CD14-positive monocyte (primary cell): ENCODE data around the gene NCR1. TPM values are rescaled to one million over a fixed set of nuclear protein-coding genes. Genes with fewer than 3 reads are reported as not detected.
A peak's percentile ranks its signal among the peaks of the same experiment; 100 is the strongest.

ENCODE experiments used
- DNase-seq, 3 donors: peaks; one replicate each; pipeline ENCODE4 v3.0.0-alpha.2; 2011 to 2022
- H2AFZ ChIP-seq: 2 replicates; pipeline ENCODE4 v1.6.0; 2012; ENCODE audit warnings: mild to moderate bottlenecking, low read depth, low read length, inconsistent platforms; ENCODE audit not compliant: insufficient read depth, poor library complexity, severe bottlenecking
- H3K27ac ChIP-seq, 2 donors: 1 replicate in 1 of 2; 2 replicates in 1 of 2; pipeline ENCODE4 v1.5.1; 2012 to 2013; ENCODE audit warnings: low read length in 2 of 2, control low read depth in 1 of 2, inconsistent platforms in 1 of 2, low read depth in 1 of 2, mild to moderate bottlenecking in 1 of 2
- H3K27me3 ChIP-seq, 2 donors: one replicate each; pipeline versions ENCODE4 v1.6.0 to v1.6.1; 2011 to 2013; ENCODE audit warnings: low read length in 2 of 2; ENCODE audit not compliant: control insufficient read depth in 2 of 2, insufficient read depth in 2 of 2
- H3K36me3 ChIP-seq, 2 donors: replicated peaks in 1 of 2; 1 replicate in 1 of 2; 2 replicates in 1 of 2; pipeline versions ENCODE4 v1.5.1 to v1.6.1; 2012 to 2013; ENCODE audit warnings: low read length in 2 of 2, control low read depth in 1 of 2, inconsistent platforms in 1 of 2, mild to moderate bottlenecking in 1 of 2; ENCODE audit not compliant: insufficient read depth in 2 of 2, control insufficient read depth in 1 of 2
- H3K4me1 ChIP-seq, 2 donors: 1 replicate in 1 of 2; 2 replicates in 1 of 2; pipeline versions ENCODE4 v1.5.1 to v1.6.1; 2012 to 2013; ENCODE audit warnings: low read length in 2 of 2, control low read depth in 1 of 2, inconsistent platforms in 1 of 2, mild to moderate bottlenecking in 1 of 2, moderate library complexity in 1 of 2; ENCODE audit not compliant: insufficient read depth in 2 of 2, control insufficient read depth in 1 of 2
- H3K4me2 ChIP-seq: replicated peaks from 2 replicates; pipeline ENCODE3; 2012; ENCODE audit warnings: low read length, moderate library complexity, mild to moderate bottlenecking; ENCODE audit not compliant: poor library complexity, severe bottlenecking; ENCODE audit errors: extremely low read depth
- H3K4me3 ChIP-seq, 3 experiments: fragments of 200-600 bp in 1 of 3; sonication (generic) in 1 of 3; replicated peaks in 1 of 3; 1 replicate in 2 of 3; 2 replicates in 1 of 3; pipeline ENCODE4 v1.5.1; 2011 to 2013; ENCODE audit warnings: low read length in 3 of 3, mild to moderate bottlenecking in 3 of 3, control low read depth in 2 of 3, low read depth in 2 of 3, inconsistent platforms in 1 of 3, moderate library complexity in 1 of 3
- H3K79me2 ChIP-seq: 2 replicates; pipeline ENCODE4 v1.6.0; 2012; ENCODE audit warnings: mild to moderate bottlenecking, control low read depth, inconsistent platforms, low read length, moderate library complexity; ENCODE audit not compliant: insufficient read depth
- H3K9ac ChIP-seq: 2 replicates; pipeline ENCODE4 v1.6.0; 2017; ENCODE audit warnings: low read length, mild to moderate bottlenecking; ENCODE audit not compliant: insufficient read depth, poor library complexity, severe bottlenecking
- H3K9me3 ChIP-seq, 2 donors: replicated peaks in 1 of 2; 1 replicate in 1 of 2; 2 replicates in 1 of 2; pipeline versions ENCODE4 v1.5.1 to v1.6.1; 2012 to 2013; ENCODE audit warnings: low read length in 2 of 2, control low read depth in 1 of 2; ENCODE audit not compliant: control insufficient read depth in 1 of 2, insufficient read depth in 1 of 2
- H4K20me1 ChIP-seq: 2 replicates; pipeline ENCODE4 v1.6.0; 2012; ENCODE audit warnings: mild to moderate bottlenecking, low read length, control low read depth, moderate library complexity; ENCODE audit not compliant: insufficient read depth
- H3K27ac Mint-ChIP-seq, 7 donors: one replicate each; pipeline ENCODE4 v1.8.0; 2020; ENCODE audit warnings: mild to moderate bottlenecking in 7 of 7, mixed read lengths in 7 of 7, moderate library complexity in 6 of 7, inconsistent platforms in 2 of 7
- H3K27me3 Mint-ChIP-seq, 3 donors: one replicate each; pipeline ENCODE4 v1.8.0; 2021 to 2022; ENCODE audit warnings: low read depth in 3 of 3, mild to moderate bottlenecking in 3 of 3, mixed read lengths in 3 of 3, moderate library complexity in 3 of 3, inconsistent platforms in 1 of 3
- H3K36me3 Mint-ChIP-seq, 2 donors: one replicate each; pipeline ENCODE4 v1.8.0; 2020; ENCODE audit warnings: mixed read lengths in 2 of 2, inconsistent platforms in 1 of 2, mild to moderate bottlenecking in 1 of 2
- H3K4me1 Mint-ChIP-seq: one replicate; pipeline ENCODE4 v1.8.0; 2020; ENCODE audit warnings: mild to moderate bottlenecking, mixed read lengths
- H3K4me3 Mint-ChIP-seq, 2 donors: one replicate each; pipeline ENCODE4 v1.8.0; 2020; ENCODE audit warnings: mild to moderate bottlenecking in 2 of 2, mixed read lengths in 2 of 2, moderate library complexity in 1 of 2
- H3K9me3 Mint-ChIP-seq, 7 donors: one replicate each; pipeline ENCODE4 v1.8.0; 2020 to 2022; ENCODE audit warnings: mixed read lengths in 7 of 7, mild to moderate bottlenecking in 6 of 7, moderate library complexity in 6 of 7, inconsistent platforms in 2 of 7
- CTCF ChIP-seq: fragments of 200-600 bp; IDR thresholded peaks from one replicate; pipeline ENCODE4 v1.8.0; 2022; ENCODE audit warnings: antibody characterized with exemption, mild to moderate bottlenecking
- WGBS: methylation state at CpG from one replicate; pipeline ENCODE4 v1.1.5; 2013; ENCODE audit warnings: missing lambda C conversion rate; ENCODE audit not compliant: insufficient coverage; 5-methylcytosine and 5-hydroxymethylcytosine counted together
- intact Hi-C, 2 donors: fragments of 100-400 bp; cut with micrococcal nuclease; formaldehyde crosslinking; loops; one replicate each; pipeline versions ENCODE4 v1.15.0 to v1.15.1; 2023
- polyA plus RNA-seq, 3 donors: library from polyadenylated mRNA; depleted of rRNA in 1 of 3; unstranded in 2 of 3; stranded (reverse) in 1 of 3; fragments of 300-500 nt in 2 of 3; fragments of >200 nt in 1 of 3; fragmentation: Illumina TruSeq in 2 of 3; gene quantifications; 1 replicate in 2 of 3; 2 replicates in 1 of 3; pipeline ENCODE4 v1.2.3, GENCODE V29; 2012 to 2021

Gene NCR1
- polyA plus RNA-seq, 3 donors: 0.20 to 0.43 TPM; not detected in 1

DNA sequence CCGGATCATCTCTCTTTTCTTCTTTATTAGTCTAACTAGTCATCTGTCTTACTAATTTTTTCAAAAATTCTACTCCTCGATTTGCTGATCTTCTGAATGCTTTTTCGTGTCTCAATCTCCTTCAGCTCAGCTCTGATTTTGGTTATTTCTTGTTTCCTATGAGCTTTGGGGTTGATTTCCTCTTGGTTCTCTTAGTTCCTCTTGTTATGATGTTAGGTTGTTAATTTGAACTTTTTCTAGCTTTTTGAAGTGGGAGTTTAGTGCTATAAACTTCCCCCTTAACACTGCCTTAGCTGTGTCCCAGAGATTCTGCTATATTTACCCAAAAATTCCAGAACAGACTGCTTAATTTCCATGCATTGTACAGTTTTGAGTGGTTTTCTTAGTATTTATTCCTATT is 28.5 kb upstream of the NCR1 start:
- Mint-ChIP-seq H3K4me1 (peaks cover 81% of the 10 kb centered on the region), H3K27me3 (peaks cover 2 to 18% (median 10%) of the 10 kb centered on the region in 3 donors), H3K4me3 (peak overlapping the region; percentile 83 to 99), H3K27ac (peak overlapping the region; percentile 81 to 100 (median 97)), H3K36me3 (peaks cover 58 to 79% of the 10 kb centered on the region in 2 donors), H3K9me3 (peaks cover 0 to 3% (median 0%) of the 10 kb centered on the region in 7 donors)
- DNase-seq: peak in 1 of 3 donors; percentile 73
- no peak for TF ChIP-seq CTCF
- peaks cover 86% of the 10 kb centered on the region for H3K79me2 ChIP-seq
- peaks cover 78 to 89% of the 10 kb centered on the region in 2 donors for H3K4me1 ChIP-seq
- H4K20me1 ChIP-seq: peaks cover 70% of the 10 kb centered on the region
- WGBS: no CpG with 5 or more reads among the region's 3 CpGs
- peak overlapping the region; percentile 22 to 99 for H3K27ac ChIP-seq
- H3K4me2 ChIP-seq: peak overlapping the region; percentile 75
- H2AFZ ChIP-seq: no peak overlapping the region
- H3K4me3 ChIP-seq: peak overlapping the region; percentile 70 to 99 (median 77)
- intact Hi-C loops: loop anchor here in 1 of 2 donors (10.0 kb wide), 1 partner anchor 83 kb away; no protein-coding TSS in a partner anchor
- no peaks in the 10 kb centered on the region for H3K27me3 ChIP-seq
- peak overlapping the region; percentile 95 for H3K9ac ChIP-seq
- H3K36me3 ChIP-seq: peaks cover 16 to 35% of the 10 kb centered on the region in 2 donors
- no peaks in the 10 kb centered on the region for H3K9me3 ChIP-seq

DNA sequence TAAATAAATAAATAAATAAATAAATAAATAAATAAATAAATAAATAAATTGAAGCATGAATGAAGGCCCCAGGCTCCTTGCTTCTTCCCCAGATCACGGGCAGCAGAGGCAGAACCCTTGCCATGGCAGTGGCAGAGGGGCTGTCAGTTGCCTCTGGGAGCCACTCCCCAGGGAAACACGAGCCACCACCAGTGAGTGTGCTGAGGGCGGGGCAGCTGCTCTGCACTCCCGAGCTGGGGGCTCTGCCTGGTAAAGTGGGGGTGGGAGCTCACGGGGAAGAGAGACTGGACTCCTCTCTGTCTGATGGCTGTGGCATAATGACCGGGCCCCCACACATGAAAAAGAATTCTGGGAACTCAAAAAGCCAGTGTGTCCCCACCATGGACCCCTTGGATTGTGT is 24.1 kb upstream of the NCR1 start:
- Mint-ChIP-seq H3K36me3 (peaks cover 81 to 99% of the 10 kb centered on the region in 2 donors), H3K4me1 (peaks cover 58% of the 10 kb centered on the region), H3K9me3 (peaks cover 0 to 7% (median 0%) of the 10 kb centered on the region in 7 donors), H3K27ac (peak overlapping the region in 1 of 7 donors; percentile 71), H3K27me3 (peaks cover 2 to 15% (median 13%) of the 10 kb centered on the region in 3 donors), H3K4me3 (no peak overlapping the region)
- intact Hi-C loops: loop anchor here in 1 of 2 donors (5.0 kb wide), 1 partner anchor 35 kb away; no protein-coding TSS in a partner anchor
- Histone ChIP-seq H3K27me3 (no peaks in the 10 kb centered on the region), H3K4me3 (no peak overlapping the region), H4K20me1 (peaks cover 98% of the 10 kb centered on the region), H3K27ac (no peak overlapping the region), H3K36me3 (peaks cover 44 to 77% of the 10 kb centered on the region in 2 donors), H2AFZ (no peak overlapping the region), H3K4me2 (no peak overlapping the region), H3K79me2 (peaks cover 70% of the 10 kb centered on the region), H3K4me1 (peaks cover 42 to 61% of the 10 kb centered on the region in 2 donors), H3K9ac (no peak overlapping the region), H3K9me3 (no peaks in the 10 kb centered on the region)
- 77% methylated on average over 6 of the region's 6 CpGs for WGBS
- TF ChIP-seq CTCF: no peak
- DNase-seq: no peak
